TTC549 (cell line): ENCODE data around the gene SLC24A3.
"Not testable (repeated sequence)": the region's sequence is repeated elsewhere in the genome, so short reads cannot be mapped to it uniquely, and the experiment has no call there.

Experiments used
- FAIRE-seq: peaks from 2 replicates; lab custom pipeline; 2012; peaks lifted over from hg19 to GRCh38; lab: Jason Lieb, UNC

The SLC24A3 gene

DNA sequence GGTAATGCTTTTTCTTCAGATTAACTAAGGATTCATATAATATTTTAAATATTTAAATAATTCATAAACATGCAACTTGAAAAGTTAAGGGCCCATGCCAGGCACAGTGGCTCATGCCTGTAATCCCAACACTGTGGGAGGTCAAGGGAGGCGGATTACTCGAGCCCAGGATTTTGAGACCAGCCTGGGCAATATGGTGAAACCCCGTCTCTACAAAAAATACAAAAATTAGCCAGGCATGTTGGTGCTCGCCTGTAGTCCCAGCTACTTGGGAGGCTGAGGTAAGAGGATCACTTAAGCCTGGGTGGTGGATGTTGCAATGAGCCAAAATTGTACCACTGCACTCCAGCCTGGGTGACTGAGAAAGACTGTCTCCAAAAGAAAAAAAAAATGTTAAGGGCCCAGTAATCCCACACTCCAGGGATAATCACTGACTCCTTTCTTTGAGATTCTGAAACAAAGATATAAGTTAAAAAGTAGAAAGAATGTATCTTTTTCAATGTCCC, 537.7 kb downstream of the SLC24A3 start:
- no peak for FAIRE-seq

DNA sequence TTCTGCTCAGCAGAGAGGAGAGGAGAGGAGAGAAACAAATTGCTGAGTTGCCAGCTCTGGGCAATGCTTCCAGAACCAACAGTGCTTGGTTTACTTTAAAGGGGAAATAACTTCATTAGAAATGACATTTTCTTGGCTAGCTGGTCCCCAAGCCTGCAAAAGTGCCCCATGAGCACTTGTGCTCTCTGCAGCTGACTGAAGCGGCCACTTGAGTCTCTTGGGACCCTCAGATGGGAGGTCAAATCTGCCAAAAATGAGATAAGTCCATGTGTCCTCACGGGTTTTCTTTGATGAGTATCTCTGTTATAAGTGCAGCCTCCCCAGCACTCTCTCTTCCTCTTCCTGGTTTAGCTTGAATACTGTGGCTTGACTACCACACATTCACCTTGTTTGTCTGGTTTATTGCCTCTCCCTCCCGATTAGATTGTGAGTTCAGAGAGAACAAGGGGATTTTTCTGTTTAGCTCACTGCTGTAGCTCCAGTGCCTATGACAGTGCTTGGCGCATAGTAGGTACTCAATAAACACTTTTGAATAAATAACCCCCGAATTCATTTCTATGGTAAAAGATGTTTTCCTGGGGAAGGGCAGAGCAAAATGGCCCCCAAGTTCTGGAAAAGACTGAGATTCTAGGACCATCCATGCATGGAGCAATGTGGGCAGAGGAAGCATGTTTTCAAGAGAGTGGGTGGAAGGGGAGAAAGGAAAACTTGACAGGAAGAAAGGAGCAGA, 538.6 kb downstream of the SLC24A3 start:
- no peak for FAIRE-seq

DNA sequence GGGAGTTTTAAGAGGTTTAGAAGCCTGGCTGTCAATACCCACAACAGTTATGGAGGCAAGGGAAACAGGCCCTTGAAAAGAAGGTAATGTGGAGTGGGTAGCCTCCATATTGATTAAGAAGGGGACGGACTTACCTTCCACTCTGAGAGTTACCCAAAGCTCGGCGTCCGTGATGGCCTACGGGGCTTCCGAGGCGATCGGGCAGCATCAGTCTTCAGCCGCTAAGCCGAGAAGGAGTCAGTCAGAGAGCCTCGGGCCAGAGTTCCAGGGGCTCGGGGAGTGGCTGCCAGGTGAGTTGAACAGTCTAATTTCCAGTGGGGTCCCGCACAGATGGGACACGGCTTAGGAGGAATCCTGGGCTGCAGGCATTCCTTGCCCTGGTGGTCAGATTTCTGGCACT, 541.8 kb downstream of the SLC24A3 start:
- not testable (repeated sequence) for FAIRE-seq

DNA sequence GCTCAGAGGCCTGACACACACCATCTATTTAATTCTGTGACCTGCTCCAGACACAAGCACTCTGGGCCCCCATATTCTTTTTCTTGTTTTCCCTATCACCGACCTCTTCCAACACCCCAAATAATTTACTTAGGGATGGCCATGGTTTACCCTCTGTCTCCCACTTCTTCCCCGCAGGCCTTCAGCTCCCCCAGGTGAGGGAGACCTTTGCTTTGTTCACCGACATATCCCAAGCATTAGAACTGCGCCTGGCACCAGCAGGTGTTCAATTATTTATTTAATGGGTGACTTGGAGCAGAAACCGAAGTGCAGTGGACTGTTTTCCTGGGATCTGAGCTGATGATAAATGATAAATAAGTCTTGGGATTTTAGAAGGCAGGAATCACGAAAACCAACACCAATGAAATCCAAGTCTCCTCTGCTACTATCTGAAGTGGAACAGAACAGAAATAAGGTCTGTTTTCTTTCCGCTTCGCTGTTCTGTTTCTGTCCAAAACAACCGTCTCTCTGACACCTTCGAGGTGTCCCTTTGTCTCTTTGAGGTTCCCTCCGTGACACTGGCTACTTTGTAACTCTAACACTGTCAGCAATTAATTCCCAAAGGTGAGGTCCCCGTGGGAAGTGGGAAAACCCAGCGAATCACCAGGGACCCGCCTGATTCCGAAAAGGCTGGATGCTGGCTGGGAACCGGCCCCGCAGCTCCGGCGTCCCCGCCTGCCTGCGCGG, 544.5 kb downstream of the SLC24A3 start:
- no peak for FAIRE-seq

DNA sequence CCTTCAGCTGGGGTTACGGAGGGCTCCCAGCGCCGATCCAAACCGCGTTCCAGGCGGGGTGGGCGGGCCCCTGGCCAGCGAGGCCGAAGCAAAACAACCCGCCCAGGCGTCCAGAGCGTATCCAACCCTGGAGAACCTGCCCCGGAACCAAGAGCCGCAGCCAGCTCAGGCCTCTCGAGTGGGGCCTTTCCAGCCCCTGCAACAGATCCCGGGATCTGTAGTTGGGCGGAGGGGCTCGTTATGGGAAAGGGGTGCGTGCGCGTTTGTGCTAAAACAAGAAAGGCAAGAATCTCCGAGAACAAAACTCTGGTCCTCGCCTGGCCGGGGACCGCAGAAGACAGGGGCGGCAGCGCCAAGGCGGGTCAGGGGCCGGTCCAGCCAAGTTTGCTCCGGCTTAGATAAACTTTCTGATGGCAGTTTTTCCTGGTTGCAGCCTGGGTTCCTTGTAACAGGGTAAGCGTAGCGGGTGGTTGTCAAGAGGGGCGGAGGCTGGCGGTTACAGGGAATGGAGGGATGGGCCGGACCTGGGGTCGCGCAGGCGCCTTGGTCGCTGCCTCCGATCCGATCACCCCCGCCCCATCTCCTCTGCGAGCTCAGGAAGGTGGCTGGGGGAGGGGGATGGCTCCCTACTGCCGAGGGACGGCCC, 545.2 kb downstream of the SLC24A3 start:
- FAIRE-seq = no peak

DNA sequence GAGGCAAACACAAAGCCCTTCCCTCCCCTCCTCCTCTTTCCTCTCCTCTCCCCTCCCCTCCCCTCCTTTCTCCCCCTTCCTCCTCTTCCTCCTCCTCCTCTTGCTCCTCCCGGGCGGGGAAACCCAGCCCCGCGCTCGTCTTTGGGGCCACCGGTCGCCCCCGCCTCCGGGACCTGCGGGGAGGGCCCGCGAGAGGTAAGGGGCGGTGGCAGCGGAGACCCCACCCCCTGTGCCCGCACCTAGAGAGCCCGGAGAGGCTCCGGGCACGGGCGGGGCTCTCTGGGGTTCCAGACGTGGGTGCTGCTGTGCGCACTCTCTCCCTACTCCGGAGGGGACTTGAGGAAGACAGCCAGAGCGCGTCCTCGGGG, 545.7 kb downstream of the SLC24A3 start, which contains the start of gene RIN2:
RIN2 (plus strand) TSS at position 126 of the 368 bp plus-strand sequence. CDS start 131,344 bp downstream, outside the sequence.
- FAIRE-seq = no peak

DNA sequence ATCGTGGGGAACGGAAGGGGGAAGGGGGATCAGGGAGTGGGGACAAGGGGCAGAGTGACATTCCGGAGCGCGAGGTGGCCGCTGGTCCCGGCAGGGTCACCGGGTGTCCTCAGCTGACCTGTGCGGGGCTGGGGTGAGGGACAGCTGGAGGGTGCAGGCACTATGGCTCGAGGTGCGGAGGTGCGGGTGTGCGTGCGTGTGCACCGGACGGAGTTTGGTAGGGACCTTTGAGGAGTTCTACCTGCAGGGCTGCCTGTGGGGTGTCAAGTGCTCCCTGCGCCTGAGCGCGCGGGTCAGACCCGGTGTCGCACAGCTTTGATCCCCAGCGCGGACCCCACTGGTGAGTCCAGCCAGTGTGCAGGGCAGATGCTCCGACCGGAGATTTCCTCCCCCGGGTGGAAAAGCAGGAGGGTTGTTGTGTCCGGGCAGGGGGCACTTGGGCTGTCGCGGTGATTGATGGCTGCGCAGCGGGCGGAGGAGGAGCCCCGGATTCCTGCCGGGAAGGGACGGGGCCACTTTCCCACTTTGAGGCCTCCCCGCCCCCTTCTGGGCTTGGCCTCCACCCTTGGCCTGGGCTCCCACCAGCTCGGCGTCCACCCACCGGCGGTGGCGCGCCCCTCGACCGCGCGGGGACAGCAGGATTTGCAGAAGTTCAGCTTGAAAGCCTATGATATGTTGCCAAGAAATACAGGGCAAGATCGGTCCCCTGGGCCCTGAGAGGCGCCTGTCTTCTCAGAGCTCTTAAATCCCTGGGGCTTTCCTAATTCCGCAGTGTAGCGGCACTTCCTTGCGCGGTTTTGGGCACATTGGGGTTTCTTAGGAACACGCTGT, 546.3 kb downstream of the SLC24A3 start:
- FAIRE-seq = no peak

DNA sequence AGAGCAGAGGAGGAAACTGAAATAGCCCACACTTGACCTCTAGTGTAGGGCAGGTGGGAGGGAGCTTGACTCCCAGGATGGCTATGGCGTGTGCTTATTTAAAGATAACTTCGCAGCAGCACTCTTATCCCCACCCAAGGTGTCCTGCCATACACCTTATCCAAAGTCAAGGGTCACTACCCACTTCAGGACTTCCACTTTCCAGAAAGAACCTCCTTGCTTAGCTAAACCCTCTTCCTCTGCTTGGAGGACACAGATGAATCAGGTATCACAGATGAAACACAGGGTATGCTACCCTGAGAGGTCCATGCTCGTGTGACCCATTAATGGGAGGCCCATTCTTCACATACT, 547.9 kb downstream of the SLC24A3 start:
- no peak for FAIRE-seq

DNA sequence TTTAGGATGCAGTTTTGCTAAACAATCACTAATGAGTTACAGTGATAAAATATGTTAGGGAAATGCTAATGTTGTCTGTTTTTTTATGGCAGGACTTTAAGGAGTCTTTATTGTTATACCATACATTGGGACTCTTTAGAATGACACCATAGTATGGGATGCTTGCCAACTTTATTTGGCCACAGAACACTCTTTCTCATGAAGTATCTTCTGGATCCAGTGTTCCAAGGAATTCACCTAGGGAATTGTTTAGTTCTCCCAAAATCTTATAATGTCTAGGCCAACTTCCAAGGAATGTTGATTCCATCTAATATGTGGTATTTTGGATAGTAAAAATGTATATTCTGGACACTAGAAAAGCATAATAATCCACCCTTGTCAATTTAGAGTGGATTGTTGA, 548.9 kb downstream of the SLC24A3 start:
- FAIRE-seq = no peak

DNA sequence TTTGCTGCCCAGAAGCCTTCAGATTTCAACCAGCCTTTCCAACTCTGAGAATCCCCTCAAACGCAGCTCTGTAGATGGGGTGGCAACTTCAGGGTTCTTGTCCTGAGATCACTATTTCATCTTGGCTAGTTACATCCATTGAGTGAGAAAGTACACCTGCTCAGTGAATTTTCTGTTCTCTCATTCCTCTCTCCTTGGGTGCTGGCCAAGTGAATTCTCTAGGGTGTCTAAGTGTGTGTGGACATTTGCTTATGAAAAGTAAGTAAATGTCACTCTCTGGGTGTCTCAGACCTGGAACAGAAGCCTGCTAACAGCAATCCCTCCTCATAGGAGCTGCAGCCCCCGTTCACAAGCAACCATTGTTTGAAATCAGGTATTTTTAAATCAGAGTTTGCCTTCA, 549.4 kb downstream of the SLC24A3 start:
- no peak for FAIRE-seq

DNA sequence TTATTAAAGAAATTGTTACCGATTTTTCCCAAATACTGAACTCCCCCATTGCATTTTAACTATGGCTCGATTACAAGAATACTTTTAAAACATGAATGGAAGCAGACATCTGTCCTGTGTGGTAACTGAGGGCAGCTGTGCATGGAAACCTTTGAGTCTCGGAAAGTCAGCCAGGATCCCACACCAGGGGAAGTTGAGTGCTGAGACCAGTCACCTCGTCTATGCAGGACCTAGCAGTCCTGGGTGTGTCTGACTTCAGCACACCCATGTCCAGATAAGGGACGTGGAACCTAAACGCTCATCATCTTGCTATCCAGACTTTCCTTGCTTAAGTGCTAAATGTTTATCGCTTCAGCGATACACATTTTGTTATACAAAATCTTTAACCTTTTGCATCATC, 551.8 kb downstream of the SLC24A3 start:
- FAIRE-seq = no peak

DNA sequence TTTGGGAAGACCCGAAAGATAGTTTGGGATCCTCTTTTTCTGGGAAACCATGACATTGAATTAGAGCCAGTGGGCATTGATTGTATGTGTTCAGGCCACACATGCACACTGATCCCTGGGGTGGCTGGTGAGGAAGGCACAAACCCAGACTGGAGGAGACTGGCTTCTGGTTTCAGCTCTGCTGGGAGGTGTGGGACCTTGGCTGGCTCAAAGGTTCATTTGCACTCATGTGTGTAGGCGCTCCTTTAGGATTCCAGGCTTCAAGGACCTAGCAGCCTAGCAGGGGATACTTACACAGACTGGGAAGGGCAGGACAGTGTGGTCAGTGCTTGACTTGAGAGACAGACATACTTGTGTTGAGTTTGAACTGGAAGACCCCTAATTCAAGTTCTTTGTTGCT, 552.8 kb downstream of the SLC24A3 start:
- no peak for FAIRE-seq

DNA sequence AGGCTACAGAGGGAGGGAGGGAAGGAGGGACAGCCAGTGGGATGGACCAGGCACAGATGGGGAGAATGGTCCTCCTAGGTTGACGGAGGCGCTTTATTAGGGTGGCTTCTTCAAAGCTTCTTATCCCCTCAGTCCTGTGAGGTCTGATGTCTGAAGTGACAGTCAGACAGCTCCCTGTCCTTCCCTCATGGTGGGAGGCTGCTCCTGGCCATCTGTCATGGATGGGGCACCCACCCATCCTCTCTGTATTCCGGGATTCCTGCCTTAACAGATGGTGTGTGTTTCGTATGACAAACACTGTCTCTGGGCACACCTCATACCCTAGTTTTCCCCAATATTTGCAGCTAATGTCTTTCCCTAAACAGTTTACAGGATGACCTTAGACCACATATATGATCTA, 553.5 kb downstream of the SLC24A3 start:
- FAIRE-seq = no peak

DNA sequence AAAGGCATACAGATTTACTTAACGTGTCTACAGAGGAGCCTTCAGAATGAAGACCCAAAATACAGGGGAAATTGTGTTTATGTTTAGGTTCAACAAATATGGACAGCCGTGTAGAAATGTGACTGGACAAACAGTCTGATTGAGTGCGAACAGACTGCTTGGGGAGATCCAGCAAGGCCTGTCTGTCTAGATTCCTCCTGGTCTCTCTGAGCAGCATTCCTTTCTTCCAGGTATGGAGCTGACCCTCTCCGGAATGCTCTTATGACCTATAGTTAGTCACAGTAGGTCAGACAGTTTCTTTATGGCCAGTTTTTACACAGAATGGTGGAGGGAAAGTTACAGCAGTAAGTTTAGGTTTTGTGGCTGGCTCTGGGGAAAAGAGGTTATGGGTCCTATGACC, 554.6 kb downstream of the SLC24A3 start:
- FAIRE-seq = no peak

DNA sequence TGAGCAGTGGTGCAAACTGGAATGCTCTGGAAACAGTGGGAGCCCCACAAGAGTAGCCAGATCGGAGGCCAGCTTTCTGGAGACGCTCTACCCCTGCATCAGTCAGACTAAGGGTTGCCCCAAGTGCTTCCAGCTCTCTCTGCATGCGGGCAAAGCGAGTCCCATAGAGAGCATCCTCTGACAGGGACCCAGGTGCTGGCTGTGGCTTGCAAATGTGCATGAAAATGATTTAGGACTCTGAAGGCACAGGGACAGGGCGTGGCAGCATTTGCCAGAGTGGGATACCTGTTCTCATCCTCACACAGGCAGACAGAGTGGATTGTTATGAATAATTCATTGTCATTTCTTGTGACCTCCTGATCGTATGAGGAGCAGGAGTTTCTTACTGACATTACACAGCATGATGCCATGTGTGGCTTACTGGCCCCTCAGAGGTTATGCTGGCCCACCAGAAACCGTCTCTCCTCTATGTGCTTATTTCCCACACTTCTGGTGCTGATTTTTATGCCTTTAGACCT, 555.9 kb downstream of the SLC24A3 start:
- no peak for FAIRE-seq

DNA sequence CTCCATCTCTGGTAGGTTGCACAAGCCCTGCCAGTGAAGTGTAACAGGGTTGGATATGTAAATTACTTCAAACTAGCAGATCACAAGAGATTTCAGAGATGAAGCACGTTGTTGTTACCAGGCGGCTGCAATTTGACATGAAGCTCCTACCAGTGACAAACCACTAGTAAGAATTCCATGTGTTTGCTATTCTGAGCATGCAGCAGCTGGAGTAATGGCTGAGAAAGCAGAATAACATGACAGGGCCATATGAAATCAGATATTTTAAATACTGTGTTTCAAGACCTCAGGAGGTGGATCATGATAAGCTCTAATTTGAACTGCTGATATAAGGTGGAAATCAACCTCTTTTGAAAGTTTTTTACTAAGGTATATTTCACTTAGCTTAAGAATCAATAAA, 557.1 kb downstream of the SLC24A3 start:
- FAIRE-seq = no peak

DNA sequence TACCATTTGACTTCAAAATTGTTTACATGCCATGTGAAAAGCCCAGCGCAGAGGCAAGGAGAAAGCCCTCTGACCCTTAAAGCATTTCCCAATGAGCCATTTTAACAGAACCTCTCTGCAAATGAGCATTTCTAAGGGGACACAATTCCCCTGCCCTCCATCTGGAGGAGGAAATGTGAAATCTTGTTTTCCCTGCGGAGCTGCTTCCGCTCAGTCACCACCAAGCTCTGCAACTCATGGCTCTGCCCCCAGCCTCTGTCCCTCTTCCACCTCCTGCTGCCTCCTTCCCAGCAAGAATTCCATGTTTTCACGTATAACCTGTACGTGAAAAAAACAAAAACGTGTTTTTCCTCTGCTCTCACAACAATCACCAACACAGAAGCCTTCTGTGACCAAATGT, 557.9 kb downstream of the SLC24A3 start:
- FAIRE-seq = no peak

DNA sequence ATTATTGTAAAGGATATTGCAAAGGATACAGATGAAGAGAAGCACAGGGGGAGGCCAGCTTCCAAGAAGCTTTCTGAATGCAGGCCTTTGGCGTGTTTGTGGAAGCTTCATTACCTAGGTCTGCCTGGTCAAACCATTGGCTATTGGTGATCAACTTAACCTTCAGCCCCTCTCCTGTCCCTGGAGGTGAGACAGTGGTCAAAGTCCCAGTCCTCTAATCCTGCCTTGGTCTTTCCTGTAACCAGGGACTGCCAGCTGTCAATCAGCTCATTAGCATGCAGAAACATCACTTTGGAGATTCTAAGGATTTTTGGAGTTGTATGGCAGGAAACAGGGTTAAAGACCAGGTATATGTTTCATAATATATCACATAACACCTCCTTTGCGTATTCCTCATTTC, 558.6 kb downstream of the SLC24A3 start:
- FAIRE-seq = no peak
